ENCODE data around the gene DNTT.

DNA sequence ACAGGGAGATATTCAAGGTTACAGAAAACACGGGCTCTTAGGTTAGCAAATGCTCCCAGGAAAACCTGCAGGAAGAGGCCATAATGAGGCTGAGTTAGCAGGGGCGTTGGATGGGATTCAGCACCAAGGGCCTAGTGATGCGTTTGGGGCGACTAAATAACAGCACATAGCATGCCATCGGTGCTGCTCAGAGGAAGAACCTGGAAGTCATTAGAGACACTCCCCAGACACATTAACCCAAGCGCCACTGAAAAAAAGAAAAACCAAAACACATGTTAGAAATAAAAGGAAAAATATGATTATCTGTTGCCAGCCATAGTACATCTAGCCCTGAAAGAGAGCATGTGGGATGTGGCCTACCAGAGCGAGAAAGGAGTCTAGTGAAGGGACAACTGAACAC, 83.4 kb downstream of the DNTT start:
- TF ChIP-seq, protein P1, sequence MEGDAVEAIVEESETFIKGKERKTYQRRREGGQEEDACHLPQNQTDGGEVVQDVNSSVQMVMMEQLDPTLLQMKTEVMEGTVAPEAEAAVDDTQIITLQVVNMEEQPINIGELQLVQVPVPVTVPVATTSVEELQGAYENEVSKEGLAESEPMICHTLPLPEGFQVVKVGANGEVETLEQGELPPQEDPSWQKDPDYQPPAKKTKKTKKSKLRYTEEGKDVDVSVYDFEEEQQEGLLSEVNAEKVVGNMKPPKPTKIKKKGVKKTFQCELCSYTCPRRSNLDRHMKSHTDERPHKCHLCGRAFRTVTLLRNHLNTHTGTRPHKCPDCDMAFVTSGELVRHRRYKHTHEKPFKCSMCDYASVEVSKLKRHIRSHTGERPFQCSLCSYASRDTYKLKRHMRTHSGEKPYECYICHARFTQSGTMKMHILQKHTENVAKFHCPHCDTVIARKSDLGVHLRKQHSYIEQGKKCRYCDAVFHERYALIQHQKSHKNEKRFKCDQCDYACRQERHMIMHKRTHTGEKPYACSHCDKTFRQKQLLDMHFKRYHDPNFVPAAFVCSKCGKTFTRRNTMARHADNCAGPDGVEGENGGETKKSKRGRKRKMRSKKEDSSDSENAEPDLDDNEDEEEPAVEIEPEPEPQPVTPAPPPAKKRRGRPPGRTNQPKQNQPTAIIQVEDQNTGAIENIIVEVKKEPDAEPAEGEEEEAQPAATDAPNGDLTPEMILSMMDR (IDR thresholded peaks at IDR 0.05) = no peak
- no peak for TF ChIP-seq POLR2A (IDR thresholded peaks at IDR 0.05)

Measured in testis (tissue), 2 donors.